Right forelimb (tissue), 1 donor: ENCODE results near the gene BTRC.
"Not testable (repeated sequence)": the region's sequence is repeated elsewhere in the genome, so short reads cannot be mapped to it uniquely, and the experiment has no call there.

Experiments used
- DNase-seq: peaks from one replicate; pipeline ENCODE4 v3.0.0-alpha.2; 2018

The BTRC gene

DNA sequence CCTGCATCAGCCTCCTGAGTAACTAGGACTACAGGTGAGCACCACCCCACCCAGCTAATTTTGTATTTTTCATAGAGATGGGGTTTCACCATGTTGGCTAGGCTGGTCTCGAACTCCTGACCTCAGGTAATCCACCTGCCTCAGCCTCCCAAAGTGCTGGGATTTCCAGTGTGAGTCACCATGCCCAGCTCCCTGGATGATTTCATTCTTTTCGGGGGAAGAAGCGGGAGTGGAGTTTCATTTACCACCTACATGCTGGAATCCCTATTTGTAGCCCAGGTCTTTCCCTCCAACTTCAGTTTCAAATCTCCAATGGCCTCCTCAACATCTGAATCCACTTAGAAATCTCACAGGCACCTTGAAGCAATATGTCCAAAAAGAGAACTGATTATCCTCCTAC, 2.9 kb upstream of the BTRC start:
- no peak for DNase-seq

DNA sequence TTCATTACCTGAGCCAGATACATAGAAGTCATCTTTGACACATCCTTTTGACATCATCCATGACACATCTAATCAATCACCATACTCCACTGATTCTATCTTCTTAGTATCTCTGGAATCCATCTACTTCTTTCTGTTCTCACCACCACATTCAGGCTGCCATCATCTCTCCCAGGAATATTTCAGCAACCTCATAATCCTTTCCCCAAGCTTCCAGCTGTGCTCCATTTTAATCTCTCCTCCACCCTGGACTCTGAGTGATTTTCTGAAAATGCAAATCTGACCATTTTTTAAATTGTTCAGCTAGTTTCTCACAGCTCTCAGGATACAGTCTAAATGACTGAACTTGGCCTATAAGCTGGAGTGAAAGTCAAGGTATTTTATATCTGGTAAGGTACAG, 2.5 kb upstream of the BTRC start:
- DNase-seq, result no peak

DNA sequence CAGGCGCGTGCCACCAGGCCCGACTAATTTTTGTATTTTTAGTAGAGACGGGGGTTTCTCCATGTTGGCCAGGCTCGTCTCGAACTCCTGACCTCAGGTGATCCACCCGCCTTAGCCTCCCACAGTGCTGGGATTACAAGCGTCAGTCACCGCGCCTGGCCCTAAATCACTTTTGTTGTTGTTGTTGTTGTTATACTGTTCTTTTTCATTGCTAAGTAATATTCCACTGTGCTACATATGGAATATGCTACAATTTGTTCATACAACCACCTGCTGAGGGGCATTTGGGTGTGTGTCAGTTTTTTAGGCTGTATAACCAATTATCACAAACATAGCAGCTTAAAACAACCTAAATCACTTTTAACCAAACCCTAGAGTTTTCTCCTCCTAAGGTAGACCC, 1.1 kb upstream of the BTRC start:
- not testable (repeated sequence) for DNase-seq

DNA sequence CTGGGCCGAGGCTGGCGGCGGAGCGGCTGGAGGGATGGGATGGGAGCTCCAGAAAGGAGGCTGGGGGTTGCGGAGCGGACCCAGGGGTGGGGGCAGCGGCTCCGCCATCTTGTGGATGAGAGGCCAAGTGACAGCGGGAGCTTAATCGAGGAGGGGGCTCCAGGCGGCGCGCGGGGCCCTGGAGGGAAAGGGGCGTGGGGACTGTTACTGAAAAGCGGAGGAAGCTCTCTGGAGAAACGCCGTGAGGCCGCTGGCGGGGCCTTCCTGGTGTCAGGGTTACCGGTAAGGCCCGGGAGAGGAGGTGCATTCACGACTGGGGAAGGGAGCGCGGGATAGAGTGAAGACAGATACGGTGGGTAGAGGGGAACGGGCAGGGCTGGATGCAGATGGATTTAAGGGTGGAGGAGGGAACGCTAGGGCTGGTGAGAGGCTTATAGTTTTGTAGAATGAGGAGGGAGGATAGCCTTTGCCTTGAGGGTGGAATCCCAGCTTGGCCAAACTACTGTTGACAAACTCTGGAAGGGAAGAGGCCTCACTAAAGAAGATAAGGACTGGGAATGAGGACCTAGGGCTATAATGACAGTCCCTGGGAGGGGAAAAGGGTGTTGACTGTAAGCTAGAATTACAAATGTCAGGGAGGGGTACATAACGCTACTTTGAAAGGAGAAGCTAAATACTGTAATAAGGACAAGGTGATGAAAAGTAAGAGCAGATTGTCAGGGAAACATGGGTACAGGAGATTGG, 535 bp downstream of the BTRC start:
- no peak for DNase-seq

DNA sequence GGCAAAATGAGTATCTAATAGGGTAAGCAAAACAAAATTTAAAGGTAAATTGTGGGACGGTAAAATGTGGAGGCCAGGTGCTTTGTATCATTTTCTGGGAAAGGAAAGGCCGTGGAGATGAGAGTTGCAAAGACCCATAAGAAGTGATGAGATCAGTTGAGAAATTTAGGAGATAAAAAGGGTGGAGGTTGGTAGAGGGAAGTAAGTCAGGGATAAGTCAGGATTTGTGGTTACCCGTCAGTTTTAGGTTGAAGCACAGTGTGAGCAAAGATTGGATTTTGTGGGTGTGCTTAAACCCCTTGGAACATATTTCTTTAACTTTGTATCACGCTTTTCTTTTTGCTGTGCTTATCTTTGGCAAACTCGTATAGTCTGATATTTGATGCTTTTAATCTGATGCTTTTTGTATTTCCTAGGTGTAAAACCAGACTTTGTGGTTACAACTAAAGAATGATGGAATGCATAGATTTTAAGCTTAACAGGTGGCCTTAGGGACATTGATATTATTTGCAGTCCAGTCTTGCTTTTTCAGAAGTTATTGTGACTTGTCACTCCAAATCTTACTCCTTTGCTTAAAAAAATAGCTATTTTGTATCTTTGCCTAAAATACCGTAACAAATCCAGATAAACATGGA, 1.2 kb downstream of the BTRC start:
- no peak for DNase-seq

DNA sequence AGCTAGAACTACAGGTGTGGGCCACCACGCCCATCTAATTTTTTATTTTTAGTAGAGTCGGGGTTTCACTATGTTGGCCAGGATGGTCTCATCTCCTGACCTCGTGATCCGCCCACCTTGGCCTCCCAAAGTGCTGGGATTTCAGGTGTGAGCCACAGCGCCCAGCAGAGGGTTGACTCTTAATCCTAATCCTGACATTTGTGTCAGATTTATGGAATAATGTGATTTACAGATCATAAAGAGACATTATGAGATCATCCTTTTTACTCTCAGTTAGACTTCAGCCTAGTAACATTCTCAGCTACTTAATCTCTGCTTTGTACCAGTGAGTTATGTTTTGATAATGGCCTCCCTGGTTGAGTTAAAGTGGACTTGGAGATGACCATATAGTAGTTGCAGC, 2.2 kb downstream of the BTRC start:
- no peak for DNase-seq

DNA sequence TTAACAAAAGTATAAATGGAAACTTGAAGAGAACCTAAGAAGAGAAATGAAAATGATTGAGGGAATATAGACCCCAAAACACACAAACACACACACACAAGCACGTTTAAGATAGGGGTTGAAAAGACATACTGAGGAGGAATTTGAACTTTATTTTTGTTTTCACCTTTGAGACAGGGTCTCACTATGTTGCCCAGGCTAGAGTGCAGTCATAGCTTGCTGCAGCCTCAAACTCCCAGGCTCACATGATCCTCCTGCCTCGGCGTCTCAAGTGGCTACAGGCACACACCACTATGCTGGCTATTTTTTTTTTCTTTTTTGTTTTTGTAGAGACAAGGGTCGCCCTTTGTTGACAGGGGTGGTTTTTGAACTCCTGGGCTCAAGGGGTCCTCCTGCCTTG, 4.0 kb downstream of the BTRC start:
- no peak for DNase-seq

DNA sequence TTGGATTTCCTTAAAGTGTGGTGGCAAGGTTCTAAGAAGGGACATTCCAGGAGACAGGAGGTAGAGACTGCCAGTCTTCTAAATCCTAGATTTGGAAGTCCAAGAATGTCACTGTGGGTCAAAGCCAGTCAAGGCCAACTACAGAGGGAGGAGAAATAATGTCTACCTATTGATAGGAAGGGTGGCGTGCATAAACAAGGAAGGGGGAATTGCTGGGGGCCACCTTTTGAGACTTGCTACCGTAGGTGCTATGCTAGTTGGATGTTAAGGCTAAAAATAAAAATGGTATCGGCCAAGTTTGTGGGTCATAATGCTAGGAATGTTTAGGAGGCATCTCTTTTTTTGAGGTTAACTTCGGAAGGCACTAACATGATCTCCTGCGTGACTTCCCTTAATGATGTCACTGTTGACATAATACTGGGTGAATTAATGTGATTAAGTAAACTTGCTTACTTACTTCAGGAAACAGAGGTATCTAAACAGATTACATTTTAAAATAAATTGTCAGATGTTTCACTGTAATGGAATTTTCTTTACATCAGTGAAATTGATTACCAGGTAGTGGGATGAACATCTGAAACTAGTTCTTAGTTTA, 4.8 kb downstream of the BTRC start:
- no peak for DNase-seq

DNA sequence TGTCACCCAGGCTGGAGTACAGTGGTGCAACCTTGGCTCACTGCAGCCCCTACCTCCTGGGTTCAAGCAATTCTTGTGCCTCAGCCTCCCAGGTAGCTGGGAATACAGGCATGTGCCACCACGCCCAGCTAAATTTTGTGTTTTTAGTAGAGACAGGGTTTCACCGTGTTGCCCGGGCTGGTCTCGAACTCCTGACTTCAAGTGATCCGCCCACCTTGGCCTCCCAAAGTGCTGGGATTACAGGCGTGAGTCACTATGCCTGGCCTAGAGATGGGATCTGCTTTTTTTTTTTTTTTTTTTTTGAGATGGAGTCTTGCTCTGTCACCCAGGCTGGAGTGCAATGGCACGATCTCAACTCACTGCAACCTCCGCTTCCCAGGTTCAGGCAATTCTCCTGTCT, 6.1 kb downstream of the BTRC start:
- DNase-seq, result not testable (repeated sequence)

DNA sequence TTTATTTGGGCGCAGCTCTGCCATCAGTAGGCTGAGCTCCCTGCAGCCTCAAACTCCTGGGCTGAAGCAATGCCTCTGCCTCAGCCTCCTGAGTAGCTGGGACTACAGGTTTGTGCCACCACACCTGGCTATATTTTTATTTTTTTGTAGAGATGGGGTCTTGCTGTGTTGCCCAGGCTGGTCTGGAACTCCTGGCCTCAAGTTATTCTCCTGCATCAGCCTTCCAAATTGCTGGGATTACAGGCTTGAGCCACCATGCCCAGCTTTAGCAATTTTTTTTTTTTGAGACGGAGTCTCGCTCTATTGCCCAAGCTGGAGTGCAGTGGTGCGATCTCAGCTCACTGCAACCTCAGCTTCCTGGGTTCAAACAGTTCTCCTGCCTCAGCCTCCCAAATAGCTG, 6.9 kb downstream of the BTRC start:
- not testable (repeated sequence) for DNase-seq

DNA sequence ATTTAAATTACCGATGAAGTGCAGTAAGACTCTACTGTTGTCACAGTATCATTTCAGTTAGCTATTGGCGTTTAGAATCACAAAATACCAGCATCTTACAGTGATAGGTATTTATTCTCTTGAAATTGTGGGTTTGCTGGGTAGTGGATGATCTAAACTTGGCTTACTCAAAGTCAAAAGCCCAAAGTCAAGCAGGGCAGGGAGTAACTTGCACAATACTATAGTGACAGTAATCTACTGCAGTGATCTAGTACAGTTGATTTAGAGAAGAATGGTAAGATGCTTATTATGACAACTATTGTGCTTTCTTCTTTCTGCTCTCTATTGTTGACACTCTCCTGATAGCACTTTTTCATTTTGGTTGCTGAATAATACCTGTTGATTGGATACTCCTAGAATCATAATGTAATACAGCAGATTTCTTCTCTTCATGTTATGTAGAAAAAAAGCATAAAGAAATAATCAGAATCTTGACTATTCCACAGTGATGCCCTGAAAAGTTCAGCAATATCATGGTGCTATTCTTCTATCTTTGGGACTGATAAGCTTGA, 10.0 kb downstream of the BTRC start:
- DNase-seq, result no peak

DNA sequence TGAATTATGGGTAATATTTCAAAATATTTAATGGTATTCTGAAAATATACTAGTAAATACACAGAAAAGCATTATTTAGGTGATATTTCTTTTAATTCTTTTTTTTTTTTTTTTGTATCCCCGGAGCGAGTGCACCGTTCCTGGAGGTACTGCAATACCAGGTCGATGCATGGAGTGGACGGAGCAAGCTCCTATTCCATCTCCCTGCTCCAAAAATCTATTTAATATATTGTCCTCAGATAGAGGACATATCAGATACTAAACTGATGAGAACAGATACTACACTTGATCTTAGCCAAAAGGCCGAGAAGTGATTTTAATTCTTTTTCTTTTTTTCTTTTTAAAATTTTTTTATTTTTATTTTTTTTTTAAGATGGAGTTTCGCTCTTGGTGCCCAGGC, 10.8 kb downstream of the BTRC start:
- no peak for DNase-seq

DNA sequence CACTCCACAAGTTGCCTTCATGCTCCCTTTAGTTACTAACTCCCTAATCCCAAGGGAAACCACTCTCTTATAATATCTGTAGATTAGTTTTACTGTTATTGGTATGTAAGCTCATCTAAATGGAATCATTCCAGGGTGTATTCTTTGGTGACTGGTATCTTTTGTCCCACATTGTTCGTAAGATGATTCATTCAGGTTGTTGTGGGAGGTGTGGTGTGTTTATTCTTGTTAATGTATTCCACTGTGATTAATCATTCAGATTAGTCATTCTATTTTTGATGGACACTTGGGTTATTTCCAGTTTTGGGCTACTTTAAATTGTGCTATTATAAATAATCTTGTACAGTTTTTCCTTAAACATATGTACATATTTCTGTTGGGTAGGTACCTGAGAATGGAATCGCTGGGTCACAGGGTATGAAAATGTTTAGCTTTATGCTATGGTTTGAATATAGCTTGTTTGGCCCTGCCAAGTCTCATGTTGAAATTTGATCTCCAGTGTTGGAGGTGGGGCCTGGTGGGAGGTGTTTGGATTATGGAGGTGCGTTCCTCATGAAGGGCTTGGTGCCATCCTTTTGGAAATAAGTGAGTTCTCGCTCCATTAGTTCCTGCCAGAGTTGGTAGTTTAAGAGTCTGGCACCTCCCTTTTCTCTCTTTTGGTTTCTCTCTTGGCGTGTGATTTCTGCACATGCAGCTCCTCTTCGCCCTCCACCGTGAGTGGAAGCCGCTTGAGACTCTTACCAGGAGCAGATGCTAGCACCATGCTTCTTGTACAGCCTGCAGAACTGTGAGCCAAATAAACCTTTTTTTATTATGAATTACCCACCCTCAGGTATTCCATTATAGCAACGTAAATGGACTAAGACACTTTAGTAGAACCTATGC, 13.8 kb downstream of the BTRC start:
- no peak for DNase-seq

DNA sequence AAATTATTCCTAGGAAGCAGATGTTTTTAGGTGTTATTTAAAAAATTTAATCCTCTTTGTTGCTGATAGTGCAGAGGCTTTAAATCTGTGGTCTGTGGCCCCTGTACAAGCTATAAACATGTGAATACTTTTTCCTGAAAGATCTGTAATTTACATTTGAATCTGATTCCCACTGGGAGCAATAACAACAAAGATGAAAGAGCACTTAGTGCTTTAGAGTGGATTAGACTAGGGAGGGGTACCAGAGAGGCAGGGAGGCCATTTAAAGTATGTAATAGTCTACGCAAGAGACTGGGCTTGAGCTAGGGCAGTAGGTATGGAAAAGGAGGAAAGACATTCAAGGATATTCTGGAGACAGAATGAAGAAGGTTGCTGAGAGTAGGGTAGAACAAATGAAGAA, 19.1 kb downstream of the BTRC start:
- no peak for DNase-seq

DNA sequence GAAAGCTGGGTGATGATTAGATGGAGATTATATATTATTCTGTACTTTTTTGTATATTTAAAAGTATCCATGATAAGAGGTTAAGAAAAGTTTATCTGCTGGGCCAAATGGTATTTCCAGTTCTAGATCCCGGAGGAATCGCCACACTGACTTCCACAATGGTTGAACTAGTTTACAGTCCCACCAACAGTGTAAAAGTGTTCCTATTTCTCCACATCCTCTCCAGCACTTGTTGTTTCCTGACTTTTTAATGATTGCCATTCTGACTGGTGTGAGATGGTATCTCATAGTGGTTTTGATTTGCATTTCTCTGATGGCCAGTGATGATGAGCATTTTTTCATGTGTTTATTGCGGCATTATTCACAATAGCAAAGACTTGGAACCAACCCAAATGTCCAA, 20.0 kb downstream of the BTRC start:
- DNase-seq, result not testable (repeated sequence)

DNA sequence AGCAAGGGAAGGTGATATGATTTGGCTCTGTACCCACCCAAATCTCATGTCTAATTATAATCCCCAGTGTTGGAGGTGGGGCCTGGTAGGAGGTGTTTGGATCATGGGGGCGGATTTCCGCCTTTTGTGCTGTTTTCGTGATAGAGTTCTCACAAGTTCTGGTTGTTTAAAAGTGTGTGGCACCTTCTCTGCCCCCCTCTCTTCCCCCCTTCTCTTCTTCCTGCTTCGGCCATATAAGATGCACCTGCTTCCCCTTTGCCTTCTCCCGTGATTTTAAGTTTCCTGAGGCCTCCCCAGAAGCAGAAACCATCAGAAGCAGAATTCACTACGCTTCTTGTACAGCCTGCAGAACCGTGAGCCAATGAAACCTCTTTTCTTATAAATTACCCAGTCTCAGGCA, 21.1 kb downstream of the BTRC start:
- no peak for DNase-seq

DNA sequence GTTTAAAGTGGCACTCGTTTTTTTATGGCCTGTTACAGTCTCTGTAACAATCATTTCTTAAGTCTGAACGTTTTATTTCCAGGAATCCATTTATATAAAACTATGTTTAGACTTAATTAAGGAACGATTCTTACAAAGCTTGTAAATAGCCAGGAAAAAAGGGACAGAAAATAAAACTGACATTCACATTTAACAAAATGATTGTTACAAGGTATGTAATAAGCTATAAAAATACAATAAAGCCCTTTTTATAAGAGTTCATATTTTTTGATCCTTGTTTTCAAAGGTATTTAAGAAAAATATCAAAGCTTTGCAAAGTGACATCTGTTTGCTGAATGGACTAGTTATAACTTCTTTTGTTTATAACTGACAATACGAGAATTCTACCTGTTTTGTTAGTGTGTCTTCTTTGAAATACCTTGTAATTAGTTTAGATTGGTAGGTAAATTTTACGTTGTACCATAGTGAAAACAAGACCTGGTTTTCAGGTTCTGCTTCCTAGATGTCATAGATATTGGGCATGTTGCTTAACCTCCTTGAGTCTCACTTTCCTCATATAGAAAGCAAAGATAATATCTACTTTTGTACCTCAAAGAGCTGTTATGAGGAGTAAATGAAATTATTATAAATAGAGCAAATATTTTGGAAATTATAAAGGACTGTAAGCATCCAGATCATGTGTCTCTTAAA, 25.8 kb downstream of the BTRC start:
- DNase-seq, result no peak

DNA sequence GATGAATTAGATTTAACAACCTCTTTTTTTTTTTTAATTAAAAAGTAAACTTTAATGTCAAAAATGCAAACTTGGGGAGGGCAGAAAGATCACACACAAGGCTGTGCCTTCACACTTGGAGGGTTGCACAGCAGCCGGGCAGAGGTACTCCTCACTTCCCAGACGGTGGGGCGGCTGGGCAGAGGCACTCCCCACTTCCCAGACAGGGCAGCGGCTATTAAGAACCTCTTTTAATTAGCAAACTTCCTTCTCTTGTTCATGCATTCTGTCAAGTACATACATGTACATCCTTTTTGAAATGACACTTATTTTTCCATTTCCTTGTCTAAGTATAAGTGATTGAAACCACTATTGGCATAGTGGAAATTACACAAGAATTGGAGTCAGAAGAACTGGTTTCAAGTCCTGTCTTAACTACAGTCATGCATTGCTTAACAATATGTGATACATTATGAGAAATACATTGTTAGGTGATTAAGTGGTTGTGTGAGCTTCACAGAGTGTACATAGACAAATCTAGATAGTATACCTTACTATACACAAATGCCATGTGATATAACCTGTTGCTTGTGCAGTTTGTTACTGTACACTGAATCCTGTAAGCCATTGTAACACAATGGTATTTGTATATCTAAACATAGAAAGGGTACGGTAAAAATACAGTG, 26.5 kb downstream of the BTRC start:
- DNase-seq, result no peak

DNA sequence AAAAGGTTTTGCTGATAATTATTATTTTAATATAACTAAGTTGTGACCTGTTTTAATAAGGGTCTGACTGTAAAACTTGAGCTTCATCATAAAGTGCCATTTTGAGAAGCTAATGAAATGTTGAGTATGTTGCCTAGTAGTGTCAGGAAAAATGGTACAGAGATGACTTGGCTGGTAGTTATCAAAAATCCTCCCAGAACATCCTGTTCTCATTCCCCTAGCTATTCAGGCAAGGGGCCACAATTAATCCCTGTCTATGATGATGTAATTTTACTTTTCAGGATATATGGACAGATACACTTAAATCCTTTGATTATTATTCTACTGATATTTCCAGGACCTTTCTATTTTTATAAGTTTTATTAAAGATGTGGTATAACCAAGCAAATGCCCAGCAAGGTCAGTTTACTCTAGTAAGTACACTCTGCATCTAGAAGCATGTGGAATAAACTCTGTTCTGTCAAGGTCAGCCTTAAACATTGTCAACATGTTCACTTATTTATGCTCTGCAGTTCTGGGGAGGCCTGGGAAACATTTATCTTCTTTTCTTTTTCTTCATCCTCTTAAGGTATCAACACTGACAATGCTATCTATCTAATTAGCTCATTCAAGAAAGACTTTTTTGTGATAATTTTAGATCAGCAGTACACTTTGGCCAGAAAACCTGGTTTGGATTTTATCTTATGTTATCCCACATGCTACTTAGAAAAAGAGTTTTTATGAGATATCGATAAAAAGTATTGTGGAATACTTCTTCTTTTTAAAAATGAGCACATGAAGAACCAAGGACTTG, 32.1 kb downstream of the BTRC start:
- no peak for DNase-seq

DNA sequence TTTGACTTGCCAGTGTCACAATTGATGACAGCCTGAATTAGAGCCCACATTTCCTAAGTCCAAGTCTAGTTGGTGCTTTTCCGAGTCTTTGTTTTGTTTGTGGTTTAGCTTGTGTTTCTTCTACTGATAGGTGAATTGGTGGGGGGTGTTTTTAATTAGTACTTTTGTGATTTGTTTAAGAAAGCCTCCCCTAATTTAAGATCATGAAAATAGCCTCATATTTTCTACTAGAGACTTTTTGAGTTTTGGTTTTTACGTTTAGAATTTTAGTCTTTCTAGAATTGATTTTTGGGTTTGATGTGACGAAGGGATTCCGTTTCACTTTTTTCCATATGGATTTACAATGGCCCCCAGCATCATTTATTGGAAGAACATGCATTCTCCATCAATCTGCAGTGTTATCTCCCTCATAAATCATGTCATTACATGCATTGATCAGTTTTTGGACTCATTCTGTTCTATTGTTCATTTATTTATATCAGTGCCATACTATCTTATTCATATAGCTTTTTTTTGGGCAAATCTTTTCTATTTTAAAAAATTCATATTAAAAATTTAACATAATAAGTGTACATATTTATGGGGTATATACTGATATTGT, 32.8 kb downstream of the BTRC start:
- no peak for DNase-seq
